ENCODE measurements around the gene ZNF821. TPM values are rescaled to one million over a fixed set of nuclear protein-coding genes. Genes with fewer than 3 reads are reported as not detected.
"Not testable (repeated sequence)": the region's sequence is repeated elsewhere in the genome, so short reads cannot be mapped to it uniquely, and the experiment has no call there.

The ZNF821 gene
- total RNA-seq, 1 donor from 2014 or later: 8.8 TPM

- H3K27me3 ChIP-seq: no peaks in the 10 kb centered on the region
- DNase-seq (ENCODE audit: extremely low spot score in 2 of 2): no peak
- peaks cover 48% of the 10 kb centered on the region for H3K4me1 ChIP-seq
- no peak overlapping the region for H3K4me3 ChIP-seq
- TF ChIP-seq POLR2A (IDR thresholded peaks at IDR 0.05) (no peak), CTCF (IDR thresholded peaks at IDR 0.05) (no peak), POLR2AphosphoS5 (IDR thresholded peaks at IDR 0.05; ENCODE audit: insufficient read depth in 1 of 2, low read depth in 1 of 2) (no peak)
- no peak overlapping the region for H3K27ac ChIP-seq
- H3K36me3 ChIP-seq: peaks cover 0 to 32% of the 10 kb centered on the region in 2 donors
- no peaks in the 10 kb centered on the region for H3K9me3 ChIP-seq
- intact Hi-C loops (cut with DNase I): no loop called here
Observed at GRCh38 chr16:71915350-71915749, 31.4 kb upstream of the ZNF821 start.

- intact Hi-C loops (cut with DNase I): no loop called here
- no peak for TF ChIP-seq POLR2AphosphoS5 (IDR thresholded peaks at IDR 0.05; ENCODE audit: insufficient read depth in 1 of 2, low read depth in 1 of 2)
- TF ChIP-seq POLR2A (IDR thresholded peaks at IDR 0.05): no peak
- no peak for TF ChIP-seq CTCF (IDR thresholded peaks at IDR 0.05)
- H3K36me3 ChIP-seq: peaks cover 0 to 28% of the 10 kb centered on the region in 2 donors
- peaks cover 54% of the 10 kb centered on the region for H3K4me1 ChIP-seq
- no peaks in the 10 kb centered on the region for H3K27me3 ChIP-seq
- H3K9me3 ChIP-seq: no peaks in the 10 kb centered on the region
- no peak for DNase-seq (ENCODE audit: extremely low spot score in 2 of 2)
- no peak overlapping the region for H3K4me3 ChIP-seq
- no peak overlapping the region for H3K27ac ChIP-seq
Observed at GRCh38 chr16:71914802-71915201, 30.8 kb upstream of the ZNF821 start.

- TF ChIP-seq POLR2AphosphoS5 (IDR thresholded peaks at IDR 0.05; ENCODE audit: insufficient read depth in 1 of 2, low read depth in 1 of 2): no peak
- TF ChIP-seq CTCF (IDR thresholded peaks at IDR 0.05): no peak
- TF ChIP-seq POLR2A (IDR thresholded peaks at IDR 0.05): no peak
- intact Hi-C loops (cut with DNase I): no loop called here
- DNase-seq (ENCODE audit: extremely low spot score in 2 of 2): no peak
- no peak overlapping the region for H3K27ac ChIP-seq
- no peaks in the 10 kb centered on the region for H3K9me3 ChIP-seq
- H3K4me1 ChIP-seq: peaks cover 55% of the 10 kb centered on the region
- no peak overlapping the region for H3K4me3 ChIP-seq
- no peaks in the 10 kb centered on the region for H3K27me3 ChIP-seq
- H3K36me3 ChIP-seq: peaks cover 0 to 9% of the 10 kb centered on the region in 2 donors
Observed at GRCh38 chr16:71912534-71913275, 28.7 kb upstream of the ZNF821 start.

- H3K27ac ChIP-seq: no peak overlapping the region
- no peak overlapping the region for H3K4me3 ChIP-seq
- H3K27me3 ChIP-seq: no peaks in the 10 kb centered on the region
- peaks cover 52% of the 10 kb centered on the region for H3K4me1 ChIP-seq
- intact Hi-C loops (cut with DNase I): no loop called here
- H3K36me3 ChIP-seq: peaks cover 0 to 9% of the 10 kb centered on the region in 2 donors
- TF ChIP-seq CTCF (IDR thresholded peaks at IDR 0.05): no peak
- no peak for TF ChIP-seq POLR2A (IDR thresholded peaks at IDR 0.05)
- DNase-seq (ENCODE audit: extremely low spot score in 2 of 2): no peak
- H3K9me3 ChIP-seq: no peaks in the 10 kb centered on the region
Observed at GRCh38 chr16:71911121-71911520, 27.1 kb upstream of the ZNF821 start.

- DNase-seq (ENCODE audit: extremely low spot score in 2 of 2); H3K4me3 ChIP-seq; H3K9me3 ChIP-seq; H3K27me3 ChIP-seq; intact Hi-C loops (cut with DNase I); H3K27ac ChIP-seq; H3K36me3 ChIP-seq: not testable (repeated sequence)
- H3K4me1 ChIP-seq: peaks cover 63% of the 10 kb centered on the region
Observed at GRCh38 chr16:71905765-71906164, 21.8 kb upstream of the ZNF821 start.

Data from vagina (tissue), 2 donors.